GM10266 (cell line): ENCODE data around the gene RNASE7.

ENCODE experiments used
- DNase-seq: peaks from one replicate; pipeline ENCODE4 v3.0.0; 2012; ENCODE audit errors: extremely low spot score
- CTCF ChIP-seq: IDR thresholded peaks from 2 replicates; pipeline ENCODE4 v1.5.1; 2012; ENCODE audit warnings: mild to moderate bottlenecking, low read depth; ENCODE audit not compliant: control insufficient read depth, insufficient read depth; ENCODE audit errors: missing control alignments

RNASE7 gene

GRCh38 chr14:21041676-21042433, at the start of gene RNASE7:
TSS of gene RNASE7 (plus strand) at chr14:21042362. CDS start at chr14:21042993, 631 bp downstream.
- DNase-seq: no peak
- no peak for TF ChIP-seq CTCF

- DNase-seq: no peak
- no peak for TF ChIP-seq CTCF
These were observed 45.6 kb upstream of the RNASE7 start for GRCh38 chr14:20996521-20996920.

- no peak for TF ChIP-seq CTCF
- DNase-seq: no peak
These were observed 45.0 kb upstream of the RNASE7 start for GRCh38 chr14:20997115-20997514.

- no peak for TF ChIP-seq CTCF
- no peak for DNase-seq
These were observed 44.6 kb upstream of the RNASE7 start for GRCh38 chr14:20997564-20997963.

GRCh38 chr14:20998139-20998538, 44.0 kb upstream of the RNASE7 start:
- DNase-seq: no peak
- TF ChIP-seq CTCF: no peak

GRCh38 chr14:20998674-20999366, 43.3 kb upstream of the RNASE7 start, which contains the start of gene SLC39A2:
TSS of gene SLC39A2 (plus strand) at chr14:20999293. CDS start at chr14:20999447, 154 bp downstream.
- no peak for DNase-seq

More at GRCh38 chr14:20998674-20999366, 43.3 kb upstream of the RNASE7 start, which contains the start of gene SLC39A2:
- no peak for TF ChIP-seq CTCF
